Measurements from ENCODE around the gene CACNA2D4.
A peak's percentile ranks its signal among the peaks of the same experiment; 100 is the strongest.

Gene CACNA2D4

GRCh38 chr12:1837541-1838204, 80.8 kb downstream of the CACNA2D4 start:
- Histone ChIP-seq H3K4me3 (ENCODE audit: low read depth, low read length) (no peak overlapping the region), H3K27me3 (ENCODE audit: control insufficient read depth, insufficient read depth, low read length) (peaks cover 16% of the 10 kb centered on the region; the same call in 1 of the 2 replicates), H3K27ac (ENCODE audit: low read depth, low read length) (no peak overlapping the region), H3K9me3 (ENCODE audit: control insufficient read depth, insufficient read depth, low read depth, low read length) (no peaks in the 10 kb centered on the region), H3K4me1 (ENCODE audit: control insufficient read depth, insufficient read depth, low read length) (peaks cover 14% of the 10 kb centered on the region), H3K9ac (ENCODE audit: low read length) (no peak overlapping the region), H3K36me3 (ENCODE audit: control insufficient read depth, insufficient read depth, low read length) (no peaks in the 10 kb centered on the region)

GRCh38 chr12:1836854-1837421, 81.5 kb downstream of the CACNA2D4 start:
- H3K9ac ChIP-seq (ENCODE audit: low read length) = no peak overlapping the region
- no peak overlapping the region for H3K4me3 ChIP-seq (ENCODE audit: low read depth, low read length)
- H3K36me3 ChIP-seq (ENCODE audit: control insufficient read depth, insufficient read depth, low read length) = no peaks in the 10 kb centered on the region
- H3K4me1 ChIP-seq (ENCODE audit: control insufficient read depth, insufficient read depth, low read length) = peaks cover 14% of the 10 kb centered on the region
- H3K27ac ChIP-seq (ENCODE audit: low read depth, low read length) = no peak overlapping the region
- peaks cover 20% of the 10 kb centered on the region; the same call in 1 of the 2 replicates for H3K27me3 ChIP-seq (ENCODE audit: control insufficient read depth, insufficient read depth, low read length)
- H3K9me3 ChIP-seq (ENCODE audit: control insufficient read depth, insufficient read depth, low read depth, low read length) = no peaks in the 10 kb centered on the region

- Histone ChIP-seq H3K9ac (ENCODE audit: low read length) (no peak overlapping the region), H3K27ac (ENCODE audit: low read depth, low read length) (no peak overlapping the region), H3K4me3 (ENCODE audit: low read depth, low read length) (no peak overlapping the region), H3K4me1 (ENCODE audit: control insufficient read depth, insufficient read depth, low read length) (peaks cover 14% of the 10 kb centered on the region), H3K36me3 (ENCODE audit: control insufficient read depth, insufficient read depth, low read length) (no peaks in the 10 kb centered on the region), H3K27me3 (ENCODE audit: control insufficient read depth, insufficient read depth, low read length) (peaks cover 26% of the 10 kb centered on the region; the same call in 1 of the 2 replicates), H3K9me3 (ENCODE audit: control insufficient read depth, insufficient read depth, low read depth, low read length) (no peaks in the 10 kb centered on the region)
These were observed 82.1 kb downstream of the CACNA2D4 start for GRCh38 chr12:1836241-1836803.

- Histone ChIP-seq H3K9ac (ENCODE audit: low read length) (no peak overlapping the region), H3K4me1 (ENCODE audit: control insufficient read depth, insufficient read depth, low read length) (peaks cover 11% of the 10 kb centered on the region), H3K27me3 (ENCODE audit: control insufficient read depth, insufficient read depth, low read length) (peaks cover 33% of the 10 kb centered on the region; the same call in 1 of the 2 replicates), H3K36me3 (ENCODE audit: control insufficient read depth, insufficient read depth, low read length) (no peaks in the 10 kb centered on the region), H3K27ac (ENCODE audit: low read depth, low read length) (no peak overlapping the region), H3K4me3 (ENCODE audit: low read depth, low read length) (no peak overlapping the region), H3K9me3 (ENCODE audit: control insufficient read depth, insufficient read depth, low read depth, low read length) (no peaks in the 10 kb centered on the region)
These were observed 83.0 kb downstream of the CACNA2D4 start for GRCh38 chr12:1835211-1836131.

GRCh38 chr12:1834186-1834925, 84.1 kb downstream of the CACNA2D4 start:
- H3K9me3 ChIP-seq (ENCODE audit: control insufficient read depth, insufficient read depth, low read depth, low read length) = no peaks in the 10 kb centered on the region
- no peak overlapping the region for H3K4me3 ChIP-seq (ENCODE audit: low read depth, low read length)
- peaks cover 41% of the 10 kb centered on the region; the same call in 1 of the 2 replicates for H3K27me3 ChIP-seq (ENCODE audit: control insufficient read depth, insufficient read depth, low read length)
- no peak overlapping the region for H3K9ac ChIP-seq (ENCODE audit: low read length)
- H3K27ac ChIP-seq (ENCODE audit: low read depth, low read length) = no peak overlapping the region
- H3K36me3 ChIP-seq (ENCODE audit: control insufficient read depth, insufficient read depth, low read length) = no peaks in the 10 kb centered on the region
- peaks cover 8% of the 10 kb centered on the region; the same call in 1 of the 2 replicates for H3K4me1 ChIP-seq (ENCODE audit: control insufficient read depth, insufficient read depth, low read length)

- no peak overlapping the region for H3K9ac ChIP-seq (ENCODE audit: low read length)
- no peaks in the 10 kb centered on the region for H3K9me3 ChIP-seq (ENCODE audit: control insufficient read depth, insufficient read depth, low read depth, low read length)
- no peak overlapping the region for H3K4me3 ChIP-seq (ENCODE audit: low read depth, low read length)
- H3K4me1 ChIP-seq (ENCODE audit: control insufficient read depth, insufficient read depth, low read length) = peaks cover 8% of the 10 kb centered on the region; the same call in 1 of the 2 replicates
- H3K27ac ChIP-seq (ENCODE audit: low read depth, low read length) = no peak overlapping the region
- peaks cover 44% of the 10 kb centered on the region; the same call in 1 of the 2 replicates for H3K27me3 ChIP-seq (ENCODE audit: control insufficient read depth, insufficient read depth, low read length)
- no peaks in the 10 kb centered on the region for H3K36me3 ChIP-seq (ENCODE audit: control insufficient read depth, insufficient read depth, low read length)
These were observed 84.8 kb downstream of the CACNA2D4 start for GRCh38 chr12:1833596-1834028.

GRCh38 chr12:1832801-1833595, 85.5 kb downstream of the CACNA2D4 start:
- Histone ChIP-seq H3K27me3 (ENCODE audit: control insufficient read depth, insufficient read depth, low read length) (peaks cover 44% of the 10 kb centered on the region; the same call in 1 of the 2 replicates), H3K36me3 (ENCODE audit: control insufficient read depth, insufficient read depth, low read length) (no peaks in the 10 kb centered on the region), H3K9ac (ENCODE audit: low read length) (no peak overlapping the region), H3K4me1 (ENCODE audit: control insufficient read depth, insufficient read depth, low read length) (peaks cover 8% of the 10 kb centered on the region; the same call in 1 of the 2 replicates), H3K9me3 (ENCODE audit: control insufficient read depth, insufficient read depth, low read depth, low read length) (no peaks in the 10 kb centered on the region), H3K4me3 (ENCODE audit: low read depth, low read length) (no peak overlapping the region), H3K27ac (ENCODE audit: low read depth, low read length) (no peak overlapping the region)

GRCh38 chr12:1830981-1831963, 87.2 kb downstream of the CACNA2D4 start:
- H3K4me3 ChIP-seq (ENCODE audit: low read depth, low read length) = peak overlapping the region; percentile 19; the same call in 1 of the 2 replicates

GRCh38 chr12:1830401-1830845, 88.0 kb downstream of the CACNA2D4 start:
- H3K9ac ChIP-seq (ENCODE audit: low read length) = no peak overlapping the region
- no peaks in the 10 kb centered on the region for H3K9me3 ChIP-seq (ENCODE audit: control insufficient read depth, insufficient read depth, low read depth, low read length)
- H3K36me3 ChIP-seq (ENCODE audit: control insufficient read depth, insufficient read depth, low read length) = no peaks in the 10 kb centered on the region
- H3K4me1 ChIP-seq (ENCODE audit: control insufficient read depth, insufficient read depth, low read length) = peaks cover 3% of the 10 kb centered on the region; the same call in 1 of the 2 replicates
- H3K4me3 ChIP-seq (ENCODE audit: low read depth, low read length) = no peak overlapping the region
- peaks cover 44% of the 10 kb centered on the region; the same call in 1 of the 2 replicates for H3K27me3 ChIP-seq (ENCODE audit: control insufficient read depth, insufficient read depth, low read length)
- no peak overlapping the region for H3K27ac ChIP-seq (ENCODE audit: low read depth, low read length)

More at GRCh38 chr12:1830981-1831963, 87.2 kb downstream of the CACNA2D4 start:
- Histone ChIP-seq H3K27me3 (ENCODE audit: control insufficient read depth, insufficient read depth, low read length) (peaks cover 44% of the 10 kb centered on the region; the same call in 1 of the 2 replicates), H3K27ac (ENCODE audit: low read depth, low read length) (no peak overlapping the region), H3K36me3 (ENCODE audit: control insufficient read depth, insufficient read depth, low read length) (no peaks in the 10 kb centered on the region), H3K9ac (ENCODE audit: low read length) (no peak overlapping the region), H3K9me3 (ENCODE audit: control insufficient read depth, insufficient read depth, low read depth, low read length) (no peaks in the 10 kb centered on the region), H3K4me1 (ENCODE audit: control insufficient read depth, insufficient read depth, low read length) (peaks cover 3% of the 10 kb centered on the region; the same call in 1 of the 2 replicates)

All from HUES6 (cell line).